ENCODE results near the gene RFPL3.
"Not testable (repeated sequence)": the region's sequence is repeated elsewhere in the genome, so short reads cannot be mapped to it uniquely, and the experiment has no call there.

Gene RFPL3

GRCh38 chr22:32331236-32331917, 26.3 kb upstream of the RFPL3 start:
- DNase-seq (ENCODE audit: low read depth in 2 of 2): no peak

- no peak for DNase-seq (ENCODE audit: low read depth in 2 of 2)
Measured at GRCh38 chr22:32331918-32332725, 25.5 kb upstream of the RFPL3 start.

GRCh38 chr22:32333141-32333768, 24.4 kb upstream of the RFPL3 start:
- no peak for DNase-seq (ENCODE audit: low read depth in 2 of 2)

GRCh38 chr22:32333769-32334659, 23.7 kb upstream of the RFPL3 start:
- no peak for DNase-seq (ENCODE audit: low read depth in 2 of 2)

- DNase-seq (ENCODE audit: low read depth in 2 of 2): no peak
Measured at GRCh38 chr22:32334660-32335365, 22.9 kb upstream of the RFPL3 start.

- no peak for DNase-seq (ENCODE audit: low read depth in 2 of 2)
Measured at GRCh38 chr22:32335471-32335870, 22.2 kb upstream of the RFPL3 start.

- DNase-seq (ENCODE audit: low read depth in 2 of 2): no peak
Measured at GRCh38 chr22:32336121-32336603, 21.5 kb upstream of the RFPL3 start.

GRCh38 chr22:32336771-32337424, 20.8 kb upstream of the RFPL3 start:
- no peak for DNase-seq (ENCODE audit: low read depth in 2 of 2)

- DNase-seq (ENCODE audit: low read depth in 2 of 2): not testable (repeated sequence)
Measured at GRCh38 chr22:32337425-32337824, 20.2 kb upstream of the RFPL3 start.

- DNase-seq (ENCODE audit: low read depth in 2 of 2): no peak
Measured at GRCh38 chr22:32338757-32339156, 18.9 kb upstream of the RFPL3 start.

- DNase-seq (ENCODE audit: low read depth in 2 of 2): no peak
Measured at GRCh38 chr22:32339190-32340012, 18.3 kb upstream of the RFPL3 start.

- DNase-seq (ENCODE audit: low read depth in 2 of 2): no peak
Measured at GRCh38 chr22:32340411-32340810, 17.3 kb upstream of the RFPL3 start.

GRCh38 chr22:32341122-32341740, 16.4 kb upstream of the RFPL3 start:
- DNase-seq (ENCODE audit: low read depth in 2 of 2): no peak

- no peak for DNase-seq (ENCODE audit: low read depth in 2 of 2)
Measured at GRCh38 chr22:32342977-32343376, 14.7 kb upstream of the RFPL3 start.

GRCh38 chr22:32343941-32344340, 13.7 kb upstream of the RFPL3 start:
- DNase-seq (ENCODE audit: low read depth in 2 of 2): no peak

- DNase-seq (ENCODE audit: low read depth in 2 of 2): no peak
Measured at GRCh38 chr22:32348031-32348611, 9.5 kb upstream of the RFPL3 start.

- DNase-seq (ENCODE audit: low read depth in 2 of 2): not testable (repeated sequence)
Measured at GRCh38 chr22:32351875-32352274, 5.8 kb upstream of the RFPL3 start.

- DNase-seq (ENCODE audit: low read depth in 2 of 2): no peak
Measured at GRCh38 chr22:32352681-32353080, 5.0 kb upstream of the RFPL3 start.

GRCh38 chr22:32353292-32353691, 4.4 kb upstream of the RFPL3 start:
- no peak for DNase-seq (ENCODE audit: low read depth in 2 of 2)

Measured in stimulated activated CD8-positive, alpha-beta memory T cell treated with anti-CD3 and anti-CD28 coated beads, Interleukin-7, amount 100 ng/mL, for 4 hours (primary cell).